ENCODE measurements around the gene JAZF1.
"Not testable (repeated sequence)": the region's sequence is repeated elsewhere in the genome, so short reads cannot be mapped to it uniquely, and the experiment has no call there.

Gene JAZF1

DNA sequence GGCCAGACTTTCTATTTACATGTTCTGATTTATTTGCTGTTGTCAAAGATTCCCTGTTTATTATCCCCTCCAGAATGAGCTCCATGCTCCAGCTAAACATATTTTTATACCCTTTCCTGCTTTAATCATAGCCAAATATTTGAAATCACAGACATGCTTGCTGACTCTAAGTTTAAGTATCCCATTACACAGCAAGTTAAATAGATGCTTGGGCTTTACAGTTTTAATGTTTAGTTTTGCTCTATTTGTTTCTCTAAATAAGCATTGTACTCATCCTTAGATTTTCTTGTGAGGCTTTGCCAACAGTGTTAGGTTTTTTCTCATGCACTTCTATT is 243.9 kb downstream of the JAZF1 start:
- no peak for DNase-seq (ENCODE audit: low read depth)

DNA sequence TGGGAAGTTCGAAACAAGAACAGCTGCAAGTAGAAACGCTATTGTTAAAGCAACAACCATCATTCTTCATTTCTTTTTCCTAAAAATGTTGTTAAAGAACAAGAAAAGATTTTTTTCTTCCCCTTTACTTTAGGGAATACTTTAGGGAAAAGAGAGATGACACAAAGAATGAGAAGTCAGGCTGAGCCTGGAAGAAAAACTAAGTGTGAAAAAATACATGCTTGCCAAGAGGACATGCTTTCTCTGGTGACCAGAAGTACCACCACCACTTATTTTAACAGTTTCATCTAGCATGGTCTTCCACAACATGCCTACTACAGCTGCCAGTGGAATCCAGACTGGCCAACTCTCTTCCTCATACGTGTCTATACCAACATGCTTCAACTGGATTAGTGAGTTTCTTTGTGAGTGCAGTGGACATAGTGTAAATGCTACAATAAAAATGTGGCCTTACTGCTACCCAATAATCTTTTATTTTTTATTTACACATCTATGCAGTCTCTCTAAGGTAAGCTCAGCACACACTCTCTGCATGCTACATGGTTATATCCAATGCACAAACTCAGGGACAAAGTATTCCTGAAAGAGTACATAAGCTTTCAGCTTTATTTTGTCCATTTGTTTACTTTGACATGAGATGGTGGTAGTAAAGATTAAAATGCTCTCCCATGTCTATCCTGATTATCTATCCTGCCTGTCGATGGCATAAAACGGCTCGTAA is 244.4 kb downstream of the JAZF1 start:
- no peak overlapping the region for H3K4me3 ChIP-seq (ENCODE audit: low read depth, low read length)
- no peak for DNase-seq (ENCODE audit: low read depth)

More for the DNA sequence above, 243.9 kb downstream of the JAZF1 start:
- H3K4me3 ChIP-seq (ENCODE audit: low read depth, low read length) = no peak overlapping the region

DNA sequence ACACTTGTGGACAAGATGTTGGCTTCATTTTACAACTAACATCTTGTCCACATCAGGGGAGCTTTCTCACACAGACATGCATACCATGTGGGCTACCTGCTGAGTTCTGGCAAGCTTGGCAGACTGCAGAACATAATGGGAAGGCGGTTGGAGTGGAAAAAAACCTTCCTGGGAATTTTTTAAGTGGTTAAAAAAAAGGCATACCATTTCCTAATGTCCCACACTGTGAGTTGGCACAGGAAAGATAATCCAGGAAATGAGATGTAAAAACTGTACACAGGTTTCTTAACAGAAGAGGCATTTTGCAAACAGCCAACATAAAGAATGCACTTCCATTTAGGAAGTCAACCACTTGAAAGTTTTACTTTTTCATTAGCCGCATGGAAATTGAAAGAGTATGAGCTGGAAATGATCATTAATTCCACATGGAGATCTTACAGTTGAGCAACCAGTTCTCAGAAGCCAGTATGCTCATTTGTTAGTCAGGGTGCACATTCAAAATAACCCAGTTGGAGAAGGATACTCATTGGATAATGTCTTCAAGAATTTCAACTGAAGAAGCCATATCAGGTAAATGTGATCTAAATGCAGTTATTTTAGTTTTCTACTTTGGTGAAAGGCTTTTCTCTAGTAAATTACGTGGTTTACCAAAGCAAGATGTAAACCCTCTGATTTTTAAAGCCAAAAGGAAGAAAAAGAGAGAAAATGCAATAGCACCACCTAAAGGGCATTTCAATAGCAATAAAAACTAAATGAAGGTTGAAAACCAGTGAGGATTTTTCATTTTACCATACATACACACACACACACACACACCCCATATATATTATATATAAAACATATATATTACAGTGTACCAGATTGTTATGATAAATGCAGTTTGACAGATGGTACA is 246.7 kb downstream of the JAZF1 start:
- no peak overlapping the region for H3K4me3 ChIP-seq (ENCODE audit: low read depth, low read length)
- no peak for DNase-seq (ENCODE audit: low read depth)

DNA sequence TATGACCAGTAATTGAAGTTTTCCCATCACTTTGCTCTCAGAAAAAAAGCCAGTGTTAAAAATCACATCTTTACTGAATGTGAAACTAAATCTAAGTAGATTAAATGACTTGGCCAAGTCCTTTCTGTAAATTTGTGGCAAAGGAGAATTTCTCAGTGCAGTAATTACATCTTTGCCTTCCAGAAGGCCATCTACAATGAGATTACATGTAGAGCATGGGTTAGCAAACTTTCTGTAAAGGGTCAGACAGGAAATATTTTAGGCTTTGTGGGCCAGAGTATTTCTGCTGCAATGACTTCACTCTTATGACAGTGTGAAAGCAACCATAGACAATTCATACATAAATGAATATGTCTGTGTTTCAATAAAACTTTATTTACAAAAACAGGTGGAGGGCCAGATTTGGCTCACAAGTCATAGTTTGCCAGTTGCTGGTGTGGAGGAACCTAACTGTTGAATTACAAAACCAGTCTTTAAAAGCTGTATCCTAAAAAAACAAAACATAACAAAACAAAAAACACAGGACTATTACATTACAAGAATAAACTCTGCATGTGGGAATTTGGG is 249.6 kb downstream of the JAZF1 start:
- H3K4me3 ChIP-seq (ENCODE audit: low read depth, low read length) = no peak overlapping the region

DNA sequence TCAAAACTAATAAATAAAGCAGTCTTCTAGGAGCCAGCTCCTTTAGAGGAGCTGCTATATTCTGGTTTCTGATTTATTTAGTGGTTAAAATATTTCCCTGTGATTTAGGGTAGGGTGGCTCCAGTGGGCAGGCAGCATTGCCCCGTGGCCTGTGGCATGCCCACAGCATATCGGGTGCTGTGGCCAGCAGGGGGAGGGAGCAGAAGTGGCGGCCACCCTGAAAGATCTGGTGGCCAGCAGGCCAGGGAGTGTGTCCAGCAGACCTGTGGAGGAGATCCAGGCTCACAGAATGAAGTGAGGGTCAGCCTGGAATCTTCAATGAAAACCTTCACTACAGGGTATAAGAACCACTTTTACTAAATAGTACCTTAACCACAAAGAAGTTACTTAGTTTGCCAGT is 251.5 kb downstream of the JAZF1 start:
- H3K4me3 ChIP-seq (ENCODE audit: low read depth, low read length) = no peak overlapping the region
- no peak for DNase-seq (ENCODE audit: low read depth)

More for the DNA sequence above, 249.6 kb downstream of the JAZF1 start:
- no peak for DNase-seq (ENCODE audit: low read depth)

DNA sequence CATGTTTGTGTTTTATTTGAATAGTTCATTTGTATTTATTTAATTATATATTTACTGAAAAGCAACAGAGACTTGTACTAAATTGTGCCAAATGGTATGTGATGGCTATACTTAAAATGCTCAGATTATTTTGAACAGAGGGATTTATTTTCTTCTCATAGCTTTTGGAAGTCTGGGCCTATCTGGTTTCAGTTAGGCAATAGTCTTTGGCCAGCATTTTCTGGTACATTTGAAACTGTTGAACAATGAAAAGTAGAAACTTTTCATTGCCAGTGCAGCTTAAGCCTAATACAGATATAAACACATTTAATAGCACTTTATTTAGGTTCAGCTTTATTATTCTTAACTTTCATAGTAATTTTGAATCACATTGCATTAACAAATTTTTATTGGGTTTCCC is 252.6 kb downstream of the JAZF1 start:
- H3K4me3 ChIP-seq (ENCODE audit: low read depth, low read length) = no peak overlapping the region
- DNase-seq (ENCODE audit: low read depth) = no peak

DNA sequence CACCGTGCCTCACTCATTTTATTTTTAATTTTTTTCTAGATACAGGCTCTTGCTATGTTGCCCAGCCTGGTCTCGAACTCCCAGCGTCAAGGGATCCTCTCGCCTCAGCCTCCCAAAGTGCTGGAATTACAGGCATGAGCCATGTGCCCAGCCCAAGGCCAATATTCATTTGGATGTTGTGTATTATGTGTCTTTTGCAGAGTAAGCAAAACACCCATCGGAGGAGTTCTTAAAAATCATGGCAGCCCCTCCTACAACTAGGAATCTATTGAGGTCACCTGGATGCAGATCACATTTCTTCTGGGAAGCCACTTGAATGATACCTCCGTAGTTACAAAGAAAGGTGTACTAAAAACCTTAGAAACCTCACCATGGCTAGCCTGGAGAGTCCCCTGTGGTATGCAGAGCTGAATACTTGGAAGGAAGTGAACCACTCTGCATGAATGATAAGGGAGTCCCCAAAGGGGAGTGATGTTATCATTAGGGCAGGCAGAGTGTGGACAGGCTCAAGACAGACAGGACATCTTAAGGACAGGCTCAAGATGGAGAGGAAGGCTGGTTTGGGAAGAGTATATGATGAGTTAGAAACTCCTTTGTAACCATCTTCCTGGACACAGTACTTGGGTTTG is 254.9 kb downstream of the JAZF1 start:
- no peak overlapping the region for H3K4me3 ChIP-seq (ENCODE audit: low read depth, low read length)
- DNase-seq (ENCODE audit: low read depth) = no peak

DNA sequence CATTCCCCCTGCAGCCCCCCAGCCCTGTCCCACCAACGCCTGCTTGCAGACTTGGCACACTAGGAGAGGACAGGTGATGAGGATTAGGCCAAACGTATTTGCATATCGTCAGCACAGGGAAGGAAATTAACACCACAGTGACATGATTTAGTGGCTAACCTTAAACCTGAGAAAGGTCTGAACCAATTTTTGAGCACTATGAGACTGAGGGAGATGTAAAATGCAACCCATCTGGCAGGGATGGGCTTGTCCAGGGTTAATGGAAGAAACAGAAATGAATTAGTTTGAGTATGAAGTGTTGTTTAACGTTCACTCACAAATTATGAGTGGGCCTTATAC is 257.0 kb downstream of the JAZF1 start:
- no peak for DNase-seq (ENCODE audit: low read depth)
- no peak overlapping the region for H3K4me3 ChIP-seq (ENCODE audit: low read depth, low read length)

DNA sequence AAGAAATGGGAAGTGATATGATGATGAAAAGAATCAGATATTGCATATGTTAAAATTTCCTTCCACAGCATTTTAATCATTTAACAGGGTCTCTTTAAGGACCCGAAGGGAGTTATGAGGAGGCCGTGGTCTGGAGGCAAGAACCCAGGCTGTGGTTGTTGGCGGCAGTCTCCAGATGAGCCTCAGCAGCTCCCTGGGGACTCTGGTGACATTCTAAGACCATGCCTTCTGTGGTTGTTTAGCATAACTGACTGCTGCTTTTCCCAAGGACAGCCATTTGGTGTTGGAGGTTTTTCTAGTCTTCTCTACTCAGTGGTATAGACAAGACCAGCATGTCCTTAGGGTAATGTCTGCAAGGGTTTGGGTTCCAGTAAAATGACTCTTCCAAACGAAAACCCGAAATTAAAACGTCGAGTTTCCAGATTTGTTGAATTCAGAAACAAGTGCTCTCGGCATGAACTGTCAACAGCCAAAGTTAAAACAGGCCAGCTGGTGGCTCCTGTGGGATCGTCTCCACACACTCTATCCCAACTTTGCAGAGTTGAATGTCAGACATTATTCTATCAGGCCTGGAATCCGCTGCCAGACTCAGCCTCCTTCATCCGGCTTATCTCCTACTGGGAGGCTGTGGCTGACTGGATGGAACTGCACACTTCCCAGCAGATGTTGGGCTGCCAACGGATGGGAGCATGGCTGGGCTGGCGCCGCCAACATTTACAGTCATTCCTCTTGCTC is 257.5 kb downstream of the JAZF1 start:
- no peak for DNase-seq (ENCODE audit: low read depth)
- H3K4me3 ChIP-seq (ENCODE audit: low read depth, low read length) = no peak overlapping the region

DNA sequence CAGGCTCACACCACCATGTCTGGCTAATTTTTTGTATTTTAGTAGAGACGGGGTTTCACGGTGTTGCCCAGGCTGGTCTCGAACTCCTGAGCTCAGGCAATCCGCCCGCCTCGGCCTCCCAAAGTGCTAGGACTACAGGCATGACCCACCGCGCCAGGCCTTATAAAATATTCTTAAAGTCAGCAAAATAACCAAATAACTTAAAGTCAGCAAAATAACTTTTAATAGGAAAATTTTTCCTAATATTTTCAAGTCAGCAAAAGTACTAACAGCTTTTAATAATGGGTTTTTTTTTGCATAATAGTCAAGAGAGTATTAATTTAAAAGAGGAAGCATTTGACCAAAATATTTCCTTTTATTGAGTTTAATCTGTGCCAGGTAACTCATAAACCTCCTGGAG is 258.2 kb downstream of the JAZF1 start:
- not testable (repeated sequence) for H3K4me3 ChIP-seq (ENCODE audit: low read depth, low read length); DNase-seq (ENCODE audit: low read depth)

DNA sequence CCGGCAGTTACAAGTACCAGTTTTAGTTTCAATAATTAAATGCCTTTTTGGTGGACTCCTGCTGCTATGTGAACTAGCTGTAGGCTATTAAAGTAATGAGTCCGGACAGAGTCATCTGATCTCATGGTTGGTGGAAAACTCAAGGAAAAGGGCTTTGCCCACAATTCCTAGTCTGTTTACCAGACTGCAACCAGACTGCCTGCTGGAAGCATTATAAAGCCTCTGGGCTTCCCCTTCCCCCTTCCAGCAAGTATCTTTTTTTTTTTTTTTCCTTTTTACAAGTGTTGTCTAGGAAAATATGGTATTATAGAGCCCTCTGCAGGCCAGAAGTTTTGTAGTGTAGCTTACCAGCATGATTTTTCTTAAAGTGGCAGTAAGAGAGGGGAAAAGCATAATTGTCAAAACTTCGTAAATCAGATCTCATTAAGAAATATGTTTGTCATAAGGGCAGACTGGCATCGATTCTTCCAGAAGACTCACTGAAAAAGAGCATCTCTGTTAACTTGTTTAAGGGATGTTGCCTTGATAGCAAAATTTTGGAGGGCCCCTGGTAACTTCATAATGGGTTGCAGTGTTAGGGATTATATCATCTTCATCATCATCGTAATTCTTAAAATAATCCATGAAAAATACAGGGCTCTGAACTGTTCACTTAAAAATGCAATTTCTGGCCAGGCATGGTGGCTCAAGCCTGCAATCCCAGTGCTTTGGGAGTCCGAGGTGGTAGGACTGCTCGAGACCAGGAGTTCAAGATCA is 259.3 kb downstream of the JAZF1 start:
- peak; percentile 55 for DNase-seq (ENCODE audit: low read depth)
- H3K4me3 ChIP-seq (ENCODE audit: low read depth, low read length) = no peak overlapping the region

DNA sequence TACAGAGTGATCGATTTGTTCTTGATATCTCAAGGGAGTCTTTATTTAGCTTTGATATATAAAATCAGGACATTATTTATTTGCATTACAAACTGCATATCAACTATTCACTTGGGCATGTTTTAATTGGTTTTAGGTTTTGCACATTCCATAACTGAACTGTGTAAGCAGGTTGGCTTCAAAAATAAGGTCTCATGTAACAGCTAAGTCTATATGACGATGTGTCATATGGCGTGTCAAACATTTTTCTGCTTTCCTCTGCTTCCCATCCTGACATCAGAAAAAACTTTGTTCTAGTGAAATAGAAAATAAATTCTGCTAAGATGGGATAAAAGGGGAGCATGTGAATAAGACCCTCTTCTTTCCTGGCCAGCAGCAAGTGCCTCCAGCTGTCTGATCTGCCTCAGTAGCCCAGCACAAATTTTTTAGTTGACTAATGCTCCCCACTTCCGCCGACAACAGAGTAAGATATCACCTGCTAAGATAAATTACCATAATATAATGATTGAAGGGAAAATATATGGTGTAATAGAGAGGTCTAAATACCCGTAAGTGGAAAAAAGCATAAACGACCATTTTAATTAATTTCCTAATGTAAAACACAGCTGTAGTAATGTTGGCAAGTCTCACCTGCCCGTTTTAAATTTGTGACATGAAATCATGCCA is 260.2 kb downstream of the JAZF1 start:
- DNase-seq (ENCODE audit: low read depth) = no peak
- no peak overlapping the region for H3K4me3 ChIP-seq (ENCODE audit: low read depth, low read length)

DNA sequence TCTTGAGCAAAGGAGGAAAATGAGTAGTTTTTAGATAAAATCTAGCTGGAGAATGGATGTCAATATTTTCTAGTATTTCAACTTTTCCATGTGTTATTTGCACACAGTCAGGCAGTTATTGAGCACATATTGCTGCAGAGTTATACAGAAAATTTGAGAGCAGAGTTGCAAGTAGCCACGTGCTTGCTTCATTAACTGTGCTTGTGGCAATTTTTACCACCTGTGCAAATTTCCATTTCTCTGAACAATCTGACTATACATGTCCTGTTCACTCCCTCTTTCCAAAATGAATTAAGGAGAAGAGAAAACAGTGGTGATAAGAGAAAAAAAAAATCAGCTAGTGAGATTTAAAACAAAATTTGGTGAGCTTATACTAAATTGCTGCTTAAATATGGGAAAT is 262.1 kb downstream of the JAZF1 start:
- no peak for DNase-seq (ENCODE audit: low read depth)

DNA sequence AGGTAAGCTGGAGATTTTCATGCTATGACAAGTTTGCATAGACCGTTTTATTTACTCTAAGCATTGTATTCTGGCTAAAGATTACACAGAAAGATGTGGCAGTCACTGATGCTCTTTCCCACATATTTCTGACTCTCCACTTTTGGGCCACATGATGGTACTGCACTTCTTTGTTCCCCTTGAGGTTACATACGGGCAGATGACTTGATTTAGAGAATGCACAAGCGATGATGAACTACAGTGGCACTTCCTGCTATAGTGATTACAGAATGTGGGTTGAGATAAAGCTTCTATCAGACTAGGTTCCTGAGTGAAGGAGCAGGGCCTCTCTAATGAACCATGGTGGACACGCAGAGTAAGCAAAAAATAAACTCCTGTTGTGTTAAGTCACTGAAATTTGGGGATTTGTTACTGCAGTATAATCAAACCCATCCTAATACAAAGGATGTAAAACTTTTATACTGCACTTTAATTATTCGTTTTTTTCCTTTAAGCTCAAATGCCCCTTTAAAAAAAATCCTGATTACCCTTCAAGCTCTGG is 262.8 kb downstream of the JAZF1 start:
- DNase-seq (ENCODE audit: low read depth) = no peak
- H3K4me3 ChIP-seq (ENCODE audit: low read depth, low read length) = no peak overlapping the region

More for the DNA sequence above, 262.1 kb downstream of the JAZF1 start:
- H3K4me3 ChIP-seq (ENCODE audit: low read depth, low read length) = no peak overlapping the region

DNA sequence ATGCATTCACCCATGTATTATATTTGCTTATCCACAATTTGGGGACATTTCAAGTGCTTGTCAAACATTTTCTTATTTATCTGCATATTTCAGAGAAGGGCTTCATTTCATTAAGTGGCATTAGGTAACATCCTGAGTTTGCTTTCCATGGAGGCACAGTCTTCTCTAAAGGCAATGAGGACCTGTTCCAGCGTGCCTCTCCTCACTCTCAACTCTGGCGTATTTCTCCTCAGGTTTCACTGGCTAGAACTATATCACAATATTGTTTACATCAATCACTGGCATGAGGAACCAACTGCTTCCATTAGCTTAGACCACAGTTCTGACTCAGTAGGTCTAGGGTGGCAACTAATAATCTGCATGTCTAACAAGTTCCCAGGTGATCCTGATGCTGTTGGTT is 263.5 kb downstream of the JAZF1 start:
- H3K4me3 ChIP-seq (ENCODE audit: low read depth, low read length) = no peak overlapping the region
- no peak for DNase-seq (ENCODE audit: low read depth)

DNA sequence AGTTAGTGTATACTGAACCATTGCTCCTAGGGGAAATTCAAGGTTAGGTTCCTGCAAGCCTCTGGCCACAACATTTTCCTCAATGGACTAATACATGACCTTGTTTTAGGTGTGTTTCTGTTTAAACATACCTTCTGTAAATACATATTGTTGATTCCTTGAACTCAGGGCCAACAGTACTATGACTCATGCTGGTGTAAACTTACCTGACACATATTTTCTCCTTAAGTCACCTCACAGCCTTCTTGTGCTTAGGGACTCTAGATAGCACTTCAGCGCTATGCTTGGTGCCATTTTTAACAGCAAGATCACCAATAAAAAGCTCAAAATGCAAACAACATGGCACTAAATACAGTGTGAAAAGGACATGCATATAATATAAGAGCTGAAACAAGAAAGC is 264.2 kb downstream of the JAZF1 start:
- DNase-seq (ENCODE audit: low read depth) = no peak
- no peak overlapping the region for H3K4me3 ChIP-seq (ENCODE audit: low read depth, low read length)

DNA sequence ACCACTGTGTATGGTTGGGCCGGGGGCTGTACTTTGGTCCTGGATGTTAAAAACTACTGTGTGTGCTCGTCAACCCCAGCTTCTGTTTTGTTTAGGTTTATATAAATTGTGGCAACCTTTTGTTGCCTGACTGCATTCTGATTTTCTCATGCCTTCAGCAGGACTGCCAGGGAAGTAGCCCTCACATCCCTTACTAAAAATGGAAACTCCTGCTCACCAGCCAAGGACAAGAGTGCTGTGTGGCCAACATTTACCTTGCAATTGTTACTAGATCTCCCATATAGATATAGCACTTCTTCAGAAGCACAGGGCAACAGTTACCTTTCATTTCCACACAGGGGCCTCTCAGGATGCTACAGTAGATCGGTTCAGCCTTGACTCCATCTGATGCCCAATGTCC is 266.2 kb downstream of the JAZF1 start:
- no peak overlapping the region for H3K4me3 ChIP-seq (ENCODE audit: low read depth, low read length)
- DNase-seq (ENCODE audit: low read depth) = no peak

DNA sequence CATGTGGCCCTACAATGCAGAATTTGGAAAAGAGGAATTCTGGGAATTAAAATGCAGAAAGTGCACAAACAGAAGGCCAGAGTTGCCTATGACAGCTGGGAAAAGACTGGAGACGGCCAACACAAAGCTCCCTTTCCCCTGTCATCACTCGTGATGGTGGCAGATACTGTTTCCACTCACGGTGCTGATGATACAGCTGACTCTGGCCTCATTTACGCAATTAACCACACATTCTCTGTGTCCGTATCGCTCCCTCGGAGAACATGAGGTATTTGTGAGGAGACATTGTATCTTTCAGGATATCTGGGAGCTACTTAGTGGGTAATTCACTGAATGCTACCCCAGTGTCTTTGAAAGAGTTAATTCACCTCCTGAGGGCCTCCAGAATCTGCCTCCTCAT is 267.8 kb downstream of the JAZF1 start:
- H3K4me3 ChIP-seq (ENCODE audit: low read depth, low read length) = no peak overlapping the region
- no peak for DNase-seq (ENCODE audit: low read depth)

Measured in skeletal muscle cell (primary cell).